ENCODE data around the gene AFF1.
"Not testable (repeated sequence)": the region's sequence is repeated elsewhere in the genome, so short reads cannot be mapped to it uniquely, and the experiment has no call there.

Gene AFF1

DNA sequence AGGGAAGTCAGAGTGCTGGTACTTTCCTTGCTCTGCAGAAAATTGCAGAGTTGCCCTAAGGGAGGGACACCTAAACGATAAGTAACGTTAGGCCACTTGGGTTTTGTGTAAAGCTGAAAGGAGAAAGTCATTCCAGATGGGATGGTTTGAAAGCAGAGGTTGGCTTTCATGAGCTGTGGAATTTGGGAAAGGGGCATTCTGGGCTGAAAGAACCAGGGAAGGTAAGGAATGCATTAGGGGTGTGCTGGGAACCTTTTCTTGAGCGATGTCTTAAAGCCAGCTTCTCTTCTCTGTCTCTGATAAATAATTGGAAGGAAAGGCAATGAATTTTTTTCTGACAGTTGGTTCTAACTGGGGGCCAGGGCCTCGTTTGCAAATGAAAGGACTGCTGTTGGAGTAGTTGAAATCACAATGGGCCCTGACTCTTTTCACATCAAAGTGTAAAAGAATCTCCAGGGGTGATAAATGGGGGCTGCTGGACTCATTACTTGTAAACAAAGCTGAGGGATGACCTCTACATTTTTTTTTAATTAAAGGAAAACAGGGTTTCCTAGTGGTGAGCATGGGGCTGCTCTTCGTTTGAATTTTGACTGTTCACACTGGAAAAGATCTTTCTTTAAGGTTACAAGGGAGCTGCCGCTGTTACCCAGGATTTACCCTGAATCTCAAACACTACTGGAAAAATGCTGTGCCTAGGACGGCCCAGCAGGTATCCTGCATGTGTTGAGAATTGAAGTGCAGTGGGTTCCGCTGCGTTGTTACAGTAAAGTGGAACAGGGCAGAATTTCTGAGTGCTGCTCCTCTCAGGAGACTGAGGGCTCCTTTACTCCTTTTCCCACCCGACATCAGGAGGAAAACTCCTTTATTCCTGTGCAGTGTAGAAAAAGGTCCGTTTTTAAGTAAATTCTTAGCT is 25.0 kb downstream of the AFF1 start:
- DNase-seq = no peak

DNA sequence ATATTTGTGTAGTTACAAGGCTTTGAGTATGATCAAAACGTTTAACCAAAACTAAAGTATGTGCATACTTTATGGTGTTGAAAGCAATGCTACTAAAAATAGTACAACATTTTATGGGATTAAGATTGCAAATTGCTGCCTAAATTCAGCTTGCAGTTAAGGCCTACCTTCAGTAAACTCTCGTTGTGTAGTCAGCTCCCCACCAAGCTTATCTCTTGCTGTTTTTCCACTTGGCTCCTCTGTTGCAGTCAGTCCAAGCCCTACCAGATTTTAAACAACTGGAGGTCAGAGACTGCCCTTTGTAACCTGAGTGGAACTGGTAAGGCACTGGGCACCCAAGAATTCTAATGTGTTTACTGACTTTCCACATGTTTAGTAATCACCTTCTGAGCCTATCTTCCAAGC is 25.7 kb downstream of the AFF1 start:
- DNase-seq = no peak

DNA sequence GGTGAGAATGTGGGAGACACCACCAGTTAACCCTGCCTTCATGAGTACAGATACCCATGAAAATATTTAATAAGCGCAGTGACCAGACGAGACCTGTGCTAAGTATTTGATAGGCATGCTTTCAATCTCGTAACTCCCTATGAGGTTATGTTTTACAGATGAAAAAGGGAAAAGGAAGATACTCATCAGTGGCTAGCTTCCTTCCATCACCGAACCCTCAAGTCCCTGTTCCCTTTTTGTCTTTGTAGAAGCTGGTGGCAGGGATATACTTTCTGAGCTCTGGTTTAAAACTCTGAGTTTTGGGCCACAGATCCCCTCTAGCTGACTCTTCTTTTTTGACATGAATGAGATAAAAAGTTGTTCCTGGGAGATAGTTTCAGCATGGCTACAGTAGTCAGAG is 26.3 kb downstream of the AFF1 start:
- DNase-seq = no peak

DNA sequence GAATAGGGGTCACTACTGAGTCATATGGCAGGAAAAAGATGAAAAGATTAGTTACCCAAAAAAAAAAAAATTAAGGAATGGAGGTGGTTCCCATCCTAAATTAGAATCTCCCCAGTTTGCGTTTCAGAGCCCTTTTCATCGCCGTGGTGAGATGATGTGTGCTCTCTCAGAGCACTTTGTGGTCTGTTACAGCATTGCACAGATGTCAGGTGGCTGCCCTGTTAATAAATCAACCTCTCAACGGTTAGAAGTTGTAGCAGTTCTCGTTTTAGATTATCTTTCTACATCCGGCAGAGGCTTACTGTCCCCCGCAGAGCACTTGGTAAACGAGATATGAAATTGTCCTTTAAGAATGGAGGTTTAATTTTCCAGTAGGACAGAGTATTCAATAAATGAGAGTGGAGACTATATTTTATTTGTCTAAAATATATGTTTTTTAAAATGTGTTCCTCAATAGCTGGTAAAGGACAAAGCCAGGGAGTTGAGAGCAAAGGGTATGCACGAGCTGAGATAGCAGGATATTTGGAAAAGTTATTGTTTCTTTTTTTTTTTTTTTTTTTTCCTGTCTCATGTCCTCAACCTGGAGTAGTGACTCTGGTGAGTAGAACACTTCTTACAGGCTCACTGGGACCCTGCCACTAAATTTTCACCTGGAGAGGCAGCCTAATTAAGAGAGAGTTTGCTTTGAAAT is 26.9 kb downstream of the AFF1 start:
- no peak for DNase-seq

DNA sequence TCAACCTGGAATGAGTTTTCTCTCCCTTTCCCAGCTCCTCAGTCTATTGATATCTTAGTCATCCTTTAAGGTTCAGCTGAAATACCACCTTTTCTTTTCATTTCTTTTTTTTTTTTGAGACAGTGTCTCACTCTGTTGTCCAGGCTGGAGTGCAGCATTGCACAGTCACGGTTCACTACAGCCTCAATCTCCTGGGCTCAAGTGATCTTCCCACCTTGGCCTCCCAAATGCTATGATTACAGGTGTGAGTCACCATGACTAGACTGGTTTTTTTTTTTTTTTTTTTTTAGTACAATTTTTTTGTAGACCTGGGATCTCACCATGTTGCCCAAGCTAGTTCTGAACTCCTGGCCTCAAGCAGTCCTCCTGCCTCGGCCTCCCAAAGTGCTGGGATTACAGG is 28.9 kb downstream of the AFF1 start:
- peak in 1 of 2 donors; percentile 5 for DNase-seq

DNA sequence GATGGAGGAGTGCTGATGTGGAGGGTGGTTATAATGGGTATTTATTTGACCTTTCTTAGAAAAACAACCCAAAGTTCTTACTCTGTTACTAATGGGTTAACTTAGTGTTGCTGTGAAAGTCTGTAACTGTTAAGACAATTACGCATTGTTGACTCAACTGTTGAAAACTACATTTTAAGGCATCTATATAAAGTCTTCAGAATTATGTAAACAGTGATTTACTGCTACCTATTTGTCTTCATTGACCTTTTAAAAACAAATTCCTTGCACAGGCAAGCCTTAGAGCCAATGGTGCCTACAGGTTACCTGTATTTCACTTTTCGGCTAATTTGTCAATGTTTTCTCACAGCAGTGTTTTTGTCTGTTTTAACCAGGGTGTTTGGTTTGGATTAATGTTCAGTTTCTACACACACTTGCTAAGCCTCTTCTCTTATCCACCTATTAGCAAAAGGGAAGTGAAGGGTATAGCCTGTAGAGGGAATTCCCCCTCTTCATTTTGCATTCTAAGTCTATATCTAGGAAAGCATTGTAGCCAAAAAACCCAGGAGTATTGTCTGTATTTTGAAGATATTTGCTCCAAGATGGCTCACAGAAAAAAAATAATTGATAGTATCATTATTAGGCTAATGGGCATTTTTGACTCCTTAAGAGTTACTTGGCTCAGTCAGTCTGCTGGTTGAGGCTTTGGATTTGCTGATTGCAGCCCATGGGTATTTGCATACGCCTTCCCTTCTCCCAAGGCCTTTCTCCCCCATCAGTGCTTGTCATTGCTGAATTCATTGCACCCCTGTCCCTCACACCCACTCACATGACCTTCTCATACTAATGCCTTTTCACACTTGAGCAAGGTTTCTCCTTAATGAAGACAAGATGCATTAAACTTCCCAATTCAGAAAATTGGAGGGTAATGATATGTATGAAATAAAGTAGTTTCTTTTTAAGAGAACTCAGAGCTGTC is 30.5 kb downstream of the AFF1 start:
- no peak for DNase-seq

DNA sequence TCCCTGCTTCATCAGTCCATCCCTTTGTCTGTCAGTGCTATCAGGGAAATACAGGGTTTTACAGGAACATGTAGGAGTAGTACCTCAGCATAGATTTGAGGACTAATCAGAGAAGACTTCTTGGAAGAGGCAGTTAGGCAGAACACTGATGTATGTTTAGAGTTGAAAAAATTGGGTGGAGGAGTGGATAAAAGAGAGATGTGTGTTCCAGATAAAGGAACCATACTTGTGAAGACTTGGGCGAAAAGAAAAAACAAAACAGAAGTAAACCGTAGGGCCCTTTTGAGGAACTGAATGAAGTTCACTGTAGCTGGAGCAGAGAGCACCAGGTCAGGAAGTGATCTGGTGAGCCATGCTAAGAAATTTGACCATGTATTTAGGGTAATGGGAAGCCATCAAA is 32.3 kb downstream of the AFF1 start:
- DNase-seq = no peak

DNA sequence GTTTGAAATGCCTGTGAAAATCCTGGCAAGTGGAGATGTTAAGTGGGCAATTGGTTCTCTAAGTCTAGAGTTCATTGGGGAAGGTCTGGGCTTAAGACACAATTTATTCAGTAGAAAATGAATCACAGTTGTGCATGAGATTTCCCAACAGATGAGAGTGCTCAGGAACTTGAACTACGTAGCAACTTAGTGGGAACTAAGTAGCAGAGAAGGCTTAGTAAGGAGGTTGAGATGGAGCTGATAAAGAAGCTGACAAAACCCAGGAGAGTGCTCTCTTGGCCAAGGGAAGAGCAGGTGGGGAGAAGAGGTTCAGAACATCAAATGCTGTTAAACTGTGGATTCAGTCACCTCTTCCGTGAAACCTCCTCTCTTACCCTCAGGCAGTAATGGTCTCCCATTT is 33.0 kb downstream of the AFF1 start:
- DNase-seq = no peak

DNA sequence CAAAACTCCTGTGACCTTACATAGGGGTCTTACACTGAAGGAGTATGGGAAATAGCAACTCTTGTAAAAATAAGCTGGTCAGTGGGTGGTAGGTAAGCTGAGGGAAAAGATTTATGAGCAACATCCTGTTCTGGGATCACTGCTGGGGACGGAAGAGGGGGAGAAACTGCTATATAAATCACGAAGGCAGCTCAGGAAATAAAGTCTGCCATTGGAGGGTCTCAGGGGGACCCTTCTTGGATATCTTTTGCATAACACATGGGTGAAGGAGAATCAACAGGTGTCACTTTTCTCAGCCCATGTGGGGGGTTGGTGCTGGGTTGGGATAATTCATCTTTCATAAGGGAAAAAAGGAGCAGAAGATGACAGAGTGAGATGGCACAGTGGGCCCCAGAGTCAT is 33.7 kb downstream of the AFF1 start:
- DNase-seq = no peak

DNA sequence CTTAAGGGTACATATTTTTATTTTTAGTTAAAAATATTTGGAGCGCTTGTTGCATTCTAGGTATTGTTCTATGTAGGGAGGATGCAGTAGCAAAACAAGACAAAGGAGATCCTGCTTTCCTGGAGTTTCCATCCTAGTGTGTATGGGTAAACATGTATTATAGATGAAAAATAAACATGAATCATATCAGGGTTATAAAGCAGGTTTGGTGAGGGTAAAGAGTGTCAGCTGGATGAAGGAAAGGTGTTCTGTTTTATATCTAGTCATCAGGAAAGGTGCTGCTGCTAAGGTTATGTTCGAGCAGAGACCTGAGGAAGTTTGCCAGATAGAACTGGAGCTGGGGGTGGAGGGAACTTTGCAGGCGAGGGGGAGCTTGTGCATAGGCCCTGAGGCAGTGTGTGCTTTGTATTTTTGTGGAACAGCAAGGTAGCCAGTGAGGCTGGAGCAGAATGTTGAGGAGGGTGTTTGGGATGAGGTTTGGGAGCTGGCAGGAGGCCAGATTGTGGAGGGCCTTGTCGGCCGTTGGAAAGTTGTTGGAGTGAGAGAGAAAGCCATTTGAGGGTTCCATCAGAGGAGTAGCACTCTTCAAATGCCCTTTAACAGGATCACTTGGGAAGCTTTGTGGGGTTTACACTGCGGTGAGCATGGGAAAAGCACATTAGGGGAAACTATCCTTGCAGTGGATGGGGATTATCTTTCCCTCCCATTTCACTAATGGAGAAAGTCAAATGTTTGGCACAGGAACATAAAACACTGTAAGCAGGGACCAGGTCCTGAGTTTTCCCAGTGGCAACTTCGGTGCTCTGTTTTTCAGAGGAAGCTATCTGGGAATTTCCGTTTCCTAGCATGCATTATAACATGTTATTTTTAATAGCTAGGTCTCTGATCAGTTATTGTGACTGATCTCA is 35.9 kb downstream of the AFF1 start:
- no peak for DNase-seq

DNA sequence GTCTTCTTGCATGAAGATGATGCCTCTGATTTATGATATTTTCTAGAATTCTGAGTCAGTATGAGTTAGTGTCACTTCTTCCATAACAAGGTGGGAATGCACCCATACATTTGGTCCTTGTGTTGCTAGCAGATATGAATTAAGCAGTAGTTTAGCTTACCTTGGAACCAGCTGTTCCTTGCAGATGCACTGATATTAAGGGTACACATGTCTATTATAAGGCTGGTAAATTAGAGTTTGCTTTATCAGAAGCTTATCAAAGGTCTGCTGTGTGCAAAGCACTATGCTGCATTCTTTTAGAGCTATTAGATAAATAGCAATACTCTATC is 36.5 kb downstream of the AFF1 start:
- DNase-seq = no peak

DNA sequence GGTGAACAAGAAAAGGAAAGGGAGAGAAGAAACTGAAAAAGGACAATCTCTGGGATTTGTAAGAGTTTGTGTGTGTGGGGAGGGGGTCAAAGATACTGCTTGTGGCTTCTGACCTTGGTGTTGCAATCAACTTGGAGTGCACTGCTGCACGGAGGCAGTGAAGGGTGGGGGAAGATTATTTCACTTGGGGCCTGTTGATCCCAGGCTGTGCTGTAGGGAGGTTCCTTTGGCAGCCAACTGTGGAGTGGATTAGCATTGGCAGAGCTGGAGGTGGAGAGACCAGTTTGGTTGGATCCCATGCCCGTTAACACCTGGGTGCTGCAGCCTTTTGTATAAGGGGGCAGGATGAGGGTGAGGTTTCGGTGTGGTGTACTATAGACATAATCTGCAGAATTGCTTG is 38.2 kb downstream of the AFF1 start:
- no peak for DNase-seq

DNA sequence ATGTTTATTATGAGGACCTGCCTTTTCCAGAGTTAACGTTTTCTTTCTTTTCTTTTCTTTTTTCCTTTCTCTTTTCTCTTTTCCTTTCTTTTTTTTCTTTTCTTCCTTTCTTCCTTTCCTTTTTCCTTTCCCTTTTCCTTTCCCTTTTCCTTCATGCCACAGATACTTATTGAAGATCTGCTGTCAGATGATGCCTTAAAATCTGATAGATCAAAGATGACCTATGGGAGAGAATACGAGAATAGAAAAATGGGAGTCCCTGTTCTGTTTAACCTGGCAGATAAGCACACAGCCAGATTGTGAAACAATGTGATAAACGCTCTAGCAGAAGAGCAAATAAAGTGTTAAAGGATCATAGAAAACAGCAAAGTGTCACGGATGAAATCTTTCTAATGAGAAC is 38.9 kb downstream of the AFF1 start:
- no peak for DNase-seq

DNA sequence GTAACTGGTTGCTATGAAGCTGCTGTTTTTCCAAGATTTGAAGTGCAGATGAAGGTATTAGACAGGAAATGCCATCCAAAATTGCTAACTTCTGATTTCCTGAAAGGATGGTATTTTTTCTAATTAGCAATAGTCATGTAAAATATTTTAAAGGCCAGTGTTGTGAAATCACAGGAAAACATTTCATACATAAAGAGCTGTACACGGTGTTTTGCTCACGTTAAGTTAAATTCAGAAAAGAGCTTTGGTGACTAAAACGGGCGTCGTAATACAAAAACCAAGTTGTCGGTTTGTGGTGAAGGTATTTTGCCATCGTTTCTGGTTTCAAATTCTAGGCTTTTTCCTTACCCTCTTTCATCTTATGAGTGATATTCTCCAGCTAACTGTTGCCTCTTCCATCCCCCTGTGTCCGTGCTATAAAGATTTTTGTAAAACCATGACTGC is 39.8 kb downstream of the AFF1 start:
- DNase-seq = no peak

DNA sequence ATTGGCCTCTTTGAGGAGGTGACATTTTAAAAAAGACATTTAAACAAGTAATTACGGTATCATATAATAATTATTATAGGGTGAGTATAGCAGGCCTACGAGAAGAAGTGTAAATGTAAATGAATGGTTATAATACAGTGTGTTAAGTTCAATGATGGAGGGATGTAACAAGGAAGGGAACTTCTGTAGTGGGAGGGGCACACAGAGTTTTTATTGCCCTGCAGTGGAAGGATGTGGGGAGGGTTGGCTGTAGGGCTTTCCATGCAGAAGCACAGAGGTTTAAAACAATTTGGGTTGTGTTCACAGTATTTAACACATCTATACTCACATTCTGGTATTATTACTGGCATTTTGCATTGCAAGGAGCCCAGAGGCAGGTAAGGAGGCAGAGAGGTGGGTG is 41.1 kb downstream of the AFF1 start:
- DNase-seq = no peak

DNA sequence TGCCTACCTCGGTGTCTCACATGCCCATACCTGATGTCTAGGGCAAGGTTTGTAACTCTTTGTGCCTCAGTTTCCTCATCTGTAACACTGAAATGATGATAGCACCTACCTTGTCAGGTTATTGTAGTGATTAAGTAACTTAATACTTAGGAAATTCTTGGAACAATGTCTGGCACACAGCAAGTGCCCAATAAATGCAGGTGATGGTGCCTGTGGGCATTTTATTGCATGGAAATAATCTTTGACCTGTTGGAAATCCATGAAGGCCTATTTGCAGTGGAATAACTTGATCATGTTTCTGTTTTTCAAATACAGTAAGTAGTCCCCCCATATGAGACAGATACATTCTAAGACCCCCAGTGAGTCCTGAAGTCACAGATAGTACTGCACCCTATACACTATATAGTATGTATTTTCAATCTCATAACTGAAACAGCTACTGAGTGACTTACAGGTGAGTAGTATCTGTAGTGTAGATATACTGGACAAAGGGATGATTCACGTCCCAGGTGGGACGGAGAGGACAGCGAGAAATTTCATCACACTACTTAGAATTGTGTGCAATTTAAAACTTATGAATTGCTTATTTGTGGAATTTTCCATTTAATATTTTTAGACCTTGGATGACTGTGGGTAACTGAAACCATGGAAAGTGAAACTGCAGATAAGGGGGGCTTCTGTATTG is 42.1 kb downstream of the AFF1 start:
- DNase-seq = no peak

DNA sequence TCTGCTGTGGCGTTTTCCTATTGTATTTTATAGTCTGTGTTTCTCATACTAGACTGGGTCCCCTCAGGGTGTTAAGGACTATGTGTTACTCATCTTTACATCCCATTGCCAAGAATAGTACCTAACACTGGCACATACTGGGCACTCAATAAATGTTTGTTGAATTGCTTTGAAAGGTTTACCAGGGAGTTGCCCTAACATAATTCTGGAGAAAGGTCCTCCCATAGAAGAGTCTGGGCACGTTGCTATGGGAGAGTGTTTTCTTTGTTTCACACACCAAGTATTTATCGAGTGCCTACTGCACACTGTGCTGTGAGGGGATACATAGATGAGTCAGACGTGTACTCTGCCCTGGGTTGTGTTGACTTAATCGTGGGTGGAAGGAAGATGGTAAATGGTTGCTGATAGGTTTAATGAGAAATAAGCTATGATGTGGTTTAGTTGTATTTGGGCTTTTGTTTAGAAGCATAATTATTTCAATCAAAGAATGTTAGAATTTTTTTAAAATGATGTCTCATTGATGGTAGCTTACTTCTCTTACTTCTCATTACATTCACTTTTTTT is 42.9 kb downstream of the AFF1 start:
- DNase-seq = peak in 1 of 2 donors; percentile 10

DNA sequence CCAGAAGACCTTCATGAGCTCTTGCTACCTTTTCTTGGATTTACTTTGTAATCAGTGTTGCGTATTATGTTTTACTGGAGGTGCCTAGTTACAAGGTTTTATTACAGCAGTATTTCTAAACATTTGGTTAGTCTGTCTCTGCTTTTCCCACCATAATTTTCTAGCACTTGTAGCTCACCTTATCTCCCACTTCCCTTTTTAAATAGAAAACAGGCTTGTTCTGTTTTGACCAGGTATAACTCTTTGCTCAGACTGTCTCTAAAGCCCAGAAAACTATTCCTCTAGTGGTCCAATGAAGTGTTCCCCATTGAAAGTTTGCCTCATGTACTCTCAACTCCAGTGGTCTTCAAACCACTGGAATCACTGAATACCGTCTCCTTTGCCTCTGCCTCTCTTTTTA is 43.9 kb downstream of the AFF1 start:
- DNase-seq = no peak

DNA sequence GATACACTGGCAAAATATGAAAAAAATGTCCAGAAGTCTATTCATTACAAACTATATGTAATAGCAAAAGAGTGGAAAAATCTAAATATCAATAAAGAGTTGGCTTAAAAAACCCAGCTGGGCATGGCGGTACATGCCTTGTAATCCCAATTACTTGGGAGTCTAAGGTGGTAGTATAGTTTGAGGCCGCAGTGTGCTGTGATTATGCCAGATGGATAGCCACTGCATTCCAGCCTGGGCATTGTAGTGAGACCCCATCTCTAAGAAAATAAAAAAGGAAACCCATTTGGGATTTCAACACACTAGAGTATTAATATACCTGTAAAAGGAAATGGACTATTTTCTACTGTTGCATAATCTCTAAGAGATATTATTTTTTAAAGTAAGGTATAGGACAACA is 45.4 kb downstream of the AFF1 start:
- DNase-seq = no peak

DNA sequence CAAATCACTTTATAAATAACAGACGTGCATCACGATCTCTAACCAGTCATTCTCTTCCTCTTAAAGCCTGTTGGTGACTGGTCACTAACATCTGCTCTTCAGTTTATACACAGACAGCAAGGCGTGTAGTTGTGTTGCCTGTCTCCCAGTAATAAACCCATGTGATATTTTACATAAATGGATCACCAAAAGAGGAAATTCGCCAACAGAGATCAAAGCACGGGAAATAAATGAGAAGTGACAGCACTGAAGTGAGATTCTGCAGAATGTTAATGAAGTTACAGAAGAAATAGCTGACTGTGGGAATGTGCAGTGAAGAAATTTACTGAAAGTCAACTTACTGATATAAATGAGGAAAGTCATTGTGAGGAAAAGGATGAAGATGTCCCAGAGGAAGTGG is 47.0 kb downstream of the AFF1 start:
- DNase-seq = peak in 1 of 2 donors; percentile 3

DNA sequence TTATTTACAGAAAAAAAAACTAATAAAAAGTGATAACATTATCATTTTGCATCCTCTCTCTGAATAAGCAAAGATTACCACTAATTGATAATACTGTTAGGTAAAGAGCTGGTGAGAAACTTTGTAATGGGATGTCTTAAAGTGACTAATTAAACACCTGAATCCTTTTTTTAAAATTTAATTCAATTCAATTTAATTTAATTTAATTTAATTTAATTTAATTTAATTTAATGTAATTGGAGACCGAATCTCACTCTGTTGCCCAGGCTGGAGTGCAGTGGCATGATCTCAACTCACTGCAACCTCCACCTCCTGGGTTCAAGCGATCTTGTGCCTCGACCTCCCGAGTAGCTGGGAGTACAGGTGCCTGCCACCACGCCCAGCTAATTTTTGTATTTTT is 51.0 kb downstream of the AFF1 start:
- not testable (repeated sequence) for DNase-seq
